Measurements from ENCODE around the gene BMF.
A peak's percentile ranks its signal among the peaks of the same experiment; 100 is the strongest.
"Not testable (repeated sequence)": the region's sequence is repeated elsewhere in the genome, so short reads cannot be mapped to it uniquely, and the experiment has no call there.

Gene BMF

DNA sequence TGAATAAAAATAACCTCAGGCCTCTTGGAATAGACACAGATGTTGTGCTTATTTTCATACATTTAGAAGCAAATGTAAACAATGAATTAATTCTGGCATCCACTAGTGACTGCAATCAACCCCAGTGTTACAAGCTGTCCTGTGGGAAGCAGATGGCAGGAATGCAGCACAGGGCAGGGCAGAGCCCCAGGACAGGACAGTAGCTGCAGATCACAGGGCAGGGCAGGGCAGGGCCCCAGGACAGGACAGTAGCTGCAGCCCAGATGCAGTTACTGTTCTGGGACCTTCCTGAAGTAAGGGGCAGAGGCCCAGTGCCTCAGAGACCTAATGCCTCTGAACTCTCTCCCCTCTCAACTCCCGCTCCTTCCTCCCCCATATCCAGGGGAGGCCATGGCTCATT is 14.3 kb upstream of the BMF start:
- H3K9ac ChIP-seq; H3K79me2 ChIP-seq (ENCODE audit: insufficient read depth, low read depth); H4K20me1 ChIP-seq (ENCODE audit: insufficient read depth); H2AFZ ChIP-seq (ENCODE audit: low read depth); H3K4me3 ChIP-seq (IDR thresholded peaks at IDR 0.05; ENCODE audit: insufficient read depth, low read depth, low read length); H3K4me2 ChIP-seq; H3K4me1 ChIP-seq (ENCODE audit: low read depth, poor library complexity, severe bottlenecking); H3K27ac ChIP-seq; H3K36me3 ChIP-seq (ENCODE audit: insufficient read depth); H3K27me3 ChIP-seq (ENCODE audit: insufficient read depth, low read depth): not testable (repeated sequence)

DNA sequence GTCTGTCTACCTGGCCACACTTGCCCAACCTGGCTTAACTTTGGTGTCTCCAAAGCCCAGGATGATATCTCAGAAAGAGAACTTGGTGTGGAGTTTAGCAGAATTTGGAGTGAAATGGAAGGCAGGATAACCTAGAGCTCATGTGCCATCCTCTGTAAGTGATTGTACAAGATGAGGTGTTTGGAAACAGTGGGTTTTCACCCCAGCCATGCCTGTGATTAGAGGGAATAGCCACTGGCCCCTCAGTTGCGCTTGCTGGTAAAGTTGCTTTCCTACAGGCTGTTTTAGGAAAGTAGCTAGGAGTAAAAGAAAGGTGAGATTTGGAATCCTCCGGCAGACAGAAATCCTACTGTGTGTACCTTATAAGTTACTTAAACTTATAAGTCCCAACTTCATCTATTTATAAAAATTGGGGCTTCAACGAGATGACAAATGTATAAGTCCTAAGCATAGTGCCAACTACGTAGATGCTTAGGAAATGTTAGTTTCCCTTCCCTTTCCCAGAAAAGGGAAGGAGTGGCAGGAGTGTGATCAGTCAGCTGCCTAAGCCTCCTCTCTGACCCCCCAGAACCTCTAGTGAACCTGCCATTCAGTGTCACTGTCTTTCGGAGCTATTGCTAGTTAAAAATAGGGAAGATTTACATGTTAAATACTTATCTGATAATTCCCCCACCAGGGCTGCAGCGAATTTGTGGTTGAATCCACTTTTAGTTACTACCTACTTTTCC is 13.4 kb upstream of the BMF start:
- TF ChIP-seq, protein P1, sequence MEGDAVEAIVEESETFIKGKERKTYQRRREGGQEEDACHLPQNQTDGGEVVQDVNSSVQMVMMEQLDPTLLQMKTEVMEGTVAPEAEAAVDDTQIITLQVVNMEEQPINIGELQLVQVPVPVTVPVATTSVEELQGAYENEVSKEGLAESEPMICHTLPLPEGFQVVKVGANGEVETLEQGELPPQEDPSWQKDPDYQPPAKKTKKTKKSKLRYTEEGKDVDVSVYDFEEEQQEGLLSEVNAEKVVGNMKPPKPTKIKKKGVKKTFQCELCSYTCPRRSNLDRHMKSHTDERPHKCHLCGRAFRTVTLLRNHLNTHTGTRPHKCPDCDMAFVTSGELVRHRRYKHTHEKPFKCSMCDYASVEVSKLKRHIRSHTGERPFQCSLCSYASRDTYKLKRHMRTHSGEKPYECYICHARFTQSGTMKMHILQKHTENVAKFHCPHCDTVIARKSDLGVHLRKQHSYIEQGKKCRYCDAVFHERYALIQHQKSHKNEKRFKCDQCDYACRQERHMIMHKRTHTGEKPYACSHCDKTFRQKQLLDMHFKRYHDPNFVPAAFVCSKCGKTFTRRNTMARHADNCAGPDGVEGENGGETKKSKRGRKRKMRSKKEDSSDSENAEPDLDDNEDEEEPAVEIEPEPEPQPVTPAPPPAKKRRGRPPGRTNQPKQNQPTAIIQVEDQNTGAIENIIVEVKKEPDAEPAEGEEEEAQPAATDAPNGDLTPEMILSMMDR (conservative IDR thresholded peaks at IDR 0.05; ENCODE audit: low read depth, low read length), result no peak

DNA sequence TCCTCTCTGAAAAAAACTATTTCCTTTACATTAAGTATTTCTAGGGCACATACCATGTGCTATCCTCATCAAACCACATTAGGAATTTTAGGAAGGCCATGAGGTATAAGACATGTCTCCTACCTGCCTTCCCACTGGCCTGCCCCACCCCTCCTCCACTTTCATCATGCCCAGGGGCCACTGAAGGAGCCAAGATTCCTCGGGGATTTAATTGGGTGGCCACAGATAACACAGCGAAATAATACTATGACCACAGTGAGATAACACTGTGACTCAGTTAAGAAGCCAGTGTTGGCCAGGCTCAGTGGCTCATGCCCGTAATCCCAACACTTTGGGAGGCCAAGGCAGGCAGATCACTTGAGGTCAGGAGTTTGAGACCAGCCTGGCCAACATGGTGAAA is 9.8 kb upstream of the BMF start:
- Histone ChIP-seq H3K9ac (no peak overlapping the region), H3K4me3 (IDR thresholded peaks at IDR 0.05; ENCODE audit: insufficient read depth, low read depth, low read length) (no peak overlapping the region), H4K20me1 (ENCODE audit: insufficient read depth) (no peaks in the 10 kb centered on the region), H3K4me1 (ENCODE audit: low read depth, poor library complexity, severe bottlenecking) (peaks cover 36% of the 10 kb centered on the region), H3K27ac (no peak overlapping the region), H3K79me2 (ENCODE audit: insufficient read depth, low read depth) (no peaks in the 10 kb centered on the region), H2AFZ (ENCODE audit: low read depth) (no peak overlapping the region), H3K27me3 (ENCODE audit: insufficient read depth, low read depth) (no peaks in the 10 kb centered on the region), H3K4me2 (no peak overlapping the region), H3K36me3 (ENCODE audit: insufficient read depth) (no peaks in the 10 kb centered on the region)
- TF ChIP-seq, protein P1 (conservative IDR thresholded peaks at IDR 0.05; ENCODE audit: low read depth, low read length), result no peak

More for the DNA sequence above, 13.4 kb upstream of the BMF start:
- no peak overlapping the region for H3K27ac ChIP-seq
- H3K4me3 ChIP-seq (IDR thresholded peaks at IDR 0.05; ENCODE audit: insufficient read depth, low read depth, low read length), result no peak overlapping the region
- H3K36me3 ChIP-seq (ENCODE audit: insufficient read depth), result no peaks in the 10 kb centered on the region
- H2AFZ ChIP-seq (ENCODE audit: low read depth), result no peak overlapping the region
- no peaks in the 10 kb centered on the region for H3K79me2 ChIP-seq (ENCODE audit: insufficient read depth, low read depth)
- H3K4me2 ChIP-seq, result no peak overlapping the region
- H4K20me1 ChIP-seq (ENCODE audit: insufficient read depth), result no peaks in the 10 kb centered on the region
- H3K9ac ChIP-seq, result no peak overlapping the region
- no peaks in the 10 kb centered on the region for H3K27me3 ChIP-seq (ENCODE audit: insufficient read depth, low read depth)
- H3K4me1 ChIP-seq (ENCODE audit: low read depth, poor library complexity, severe bottlenecking), result no peaks in the 10 kb centered on the region

DNA sequence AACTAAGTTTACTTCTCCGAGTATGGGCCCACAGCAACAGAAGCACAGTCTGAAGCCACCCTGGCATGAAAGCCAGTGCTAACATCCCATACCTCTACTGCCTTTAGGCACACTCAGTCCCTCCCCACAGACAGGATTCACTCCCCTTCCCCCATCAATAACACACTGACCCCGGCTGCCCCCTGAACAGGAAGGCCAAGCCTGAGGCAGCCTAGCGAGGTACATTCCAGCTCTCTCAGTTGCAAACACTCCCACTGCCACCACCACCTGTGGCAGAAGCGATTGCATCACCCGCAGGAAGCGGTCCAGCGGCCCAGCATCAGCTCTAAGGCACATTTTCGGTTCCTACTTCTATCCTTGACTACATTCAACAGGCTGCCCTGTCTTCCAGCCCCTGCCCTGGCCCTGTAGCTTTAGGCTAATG is 7.0 kb upstream of the BMF start:
- H3K4me3 ChIP-seq (IDR thresholded peaks at IDR 0.05; ENCODE audit: insufficient read depth, low read depth, low read length), result no peak overlapping the region
- H2AFZ ChIP-seq (ENCODE audit: low read depth), result peak overlapping the region; percentile 43; the same call in 1 of the 2 replicates
- H3K4me2 ChIP-seq, result peak overlapping the region; percentile 39
- no peaks in the 10 kb centered on the region for H3K36me3 ChIP-seq (ENCODE audit: insufficient read depth)
- H3K27me3 ChIP-seq (ENCODE audit: insufficient read depth, low read depth), result no peaks in the 10 kb centered on the region
- H3K79me2 ChIP-seq (ENCODE audit: insufficient read depth, low read depth), result no peaks in the 10 kb centered on the region
- H3K4me1 ChIP-seq (ENCODE audit: low read depth, poor library complexity, severe bottlenecking), result peaks cover 63% of the 10 kb centered on the region
- peak overlapping the region; percentile 28; the same call in 1 of the 2 replicates for H3K9ac ChIP-seq
- TF ChIP-seq, protein P1 (conservative IDR thresholded peaks at IDR 0.05; ENCODE audit: low read depth, low read length), result no peak
- no peaks in the 10 kb centered on the region for H4K20me1 ChIP-seq (ENCODE audit: insufficient read depth)
- H3K27ac ChIP-seq, result peak overlapping the region; percentile 44

DNA sequence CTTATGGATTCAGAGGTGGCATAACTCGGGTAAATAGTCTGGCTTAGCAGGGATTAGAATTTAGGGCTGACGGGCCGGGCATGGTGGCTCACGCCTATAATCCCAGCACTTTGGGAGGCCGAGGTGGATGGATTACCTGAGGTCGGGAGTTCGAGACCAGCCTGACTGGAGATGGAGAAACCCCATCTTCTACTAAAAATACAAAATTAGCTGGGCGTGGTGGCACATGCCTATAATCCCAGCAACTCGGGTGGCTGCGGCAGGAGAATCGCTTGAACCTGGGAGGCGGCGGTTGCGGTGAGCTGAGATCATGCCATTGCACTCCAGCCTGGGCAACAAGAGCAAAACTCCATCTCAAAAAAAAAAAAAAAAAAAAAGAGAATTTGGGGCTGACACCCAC is 6.4 kb upstream of the BMF start:
- H3K27ac ChIP-seq, result peak overlapping the region; percentile 44; the same call in 1 of the 2 replicates
- H4K20me1 ChIP-seq (ENCODE audit: insufficient read depth); H3K36me3 ChIP-seq (ENCODE audit: insufficient read depth); H3K27me3 ChIP-seq (ENCODE audit: insufficient read depth, low read depth); H3K4me3 ChIP-seq (IDR thresholded peaks at IDR 0.05; ENCODE audit: insufficient read depth, low read depth, low read length); H3K79me2 ChIP-seq (ENCODE audit: insufficient read depth, low read depth): not testable (repeated sequence)
- peaks cover 69% of the 10 kb centered on the region for H3K4me1 ChIP-seq (ENCODE audit: low read depth, poor library complexity, severe bottlenecking)
- peak overlapping the region; percentile 39; the same call in 1 of the 2 replicates for H3K4me2 ChIP-seq
- peak overlapping the region; percentile 43; the same call in 1 of the 2 replicates for H2AFZ ChIP-seq (ENCODE audit: low read depth)
- H3K9ac ChIP-seq, result peak overlapping the region; percentile 28; the same call in 1 of the 2 replicates

Data from KMS-11 (cell line).